Subcutaneous abdominal adipose tissue (tissue), 5 donors: ENCODE data around the gene BCR.
A peak's percentile ranks its signal among the peaks of the same experiment; 100 is the strongest.
"Not testable (repeated sequence)": the region's sequence is repeated elsewhere in the genome, so short reads cannot be mapped to it uniquely, and the experiment has no call there.

Experiments
- H3K27ac ChIP-seq: one replicate; pipeline ENCODE4 v1.7.0; 2013; ENCODE audit warnings: low read depth, mild to moderate bottlenecking, inconsistent platforms, low read length, moderate library complexity
- H3K27me3 ChIP-seq, 5 donors: one replicate each; pipeline ENCODE4 v1.7.0; 2013; ENCODE audit warnings: low read length in 5 of 5, inconsistent platforms in 1 of 5; ENCODE audit not compliant: control insufficient read depth in 5 of 5, insufficient read depth in 4 of 5
- H3K36me3 ChIP-seq, 5 donors: one replicate each; pipeline ENCODE4 v1.7.0; 2013; ENCODE audit warnings: low read length in 5 of 5; ENCODE audit not compliant: control insufficient read depth in 5 of 5, insufficient read depth in 5 of 5
- H3K4me1 ChIP-seq, 5 donors: one replicate each; pipeline ENCODE4 v1.7.0; 2013; ENCODE audit warnings: low read length in 5 of 5, mild to moderate bottlenecking in 3 of 5, moderate library complexity in 1 of 5; ENCODE audit not compliant: control insufficient read depth in 5 of 5, insufficient read depth in 5 of 5
- H3K4me3 ChIP-seq, 5 donors: one replicate each; pipeline ENCODE4 v1.7.0; 2013; ENCODE audit warnings: low read length in 5 of 5, low read depth in 1 of 5
- H3K9ac ChIP-seq, 5 donors: one replicate each; pipeline ENCODE4 v1.7.0; 2013; ENCODE audit warnings: low read length in 5 of 5, mild to moderate bottlenecking in 4 of 5, moderate library complexity in 3 of 5
- H3K9me3 ChIP-seq, 5 donors: one replicate each; pipeline ENCODE4 v1.7.0; 2013; ENCODE audit warnings: low read length in 5 of 5; ENCODE audit not compliant: control insufficient read depth in 5 of 5
- donor health status: healthy.
- donor health status: healthy.
- donor health status: healthy.
- donor health status: healthy.
- donor health status: healthy.

The BCR gene

GRCh38 chr22:23305922-23306374 is 125.6 kb downstream of the BCR start:
- no peak overlapping the region for H3K9ac ChIP-seq

GRCh38 chr22:23306438-23306921 is 126.2 kb downstream of the BCR start:
- Histone ChIP-seq H3K9ac (no peak overlapping the region), H3K4me3 (no peak overlapping the region), H3K4me1 (peaks cover 0 to 36% (median 6%) of the 10 kb centered on the region in 5 donors), H3K36me3 (peaks cover 4 to 33% (median 17%) of the 10 kb centered on the region in 5 donors), H3K27me3 (no peaks in the 10 kb centered on the region), H3K27ac (peak overlapping the region; percentile 46), H3K9me3 (no peaks in the 10 kb centered on the region)

More at GRCh38 chr22:23305922-23306374, 125.6 kb downstream of the BCR start:
- peaks cover 0 to 36% (median 6%) of the 10 kb centered on the region in 5 donors for H3K4me1 ChIP-seq
- peaks cover 4 to 38% (median 20%) of the 10 kb centered on the region in 5 donors for H3K36me3 ChIP-seq
- peak overlapping the region; percentile 46 for H3K27ac ChIP-seq
- H3K4me3 ChIP-seq = peak overlapping the region in 1 of 5 donors; percentile 3
- no peaks in the 10 kb centered on the region for H3K27me3 ChIP-seq
- H3K9me3 ChIP-seq = no peaks in the 10 kb centered on the region

GRCh38 chr22:23306926-23307325 is 126.6 kb downstream of the BCR start:
- Histone ChIP-seq H3K27me3 (no peaks in the 10 kb centered on the region), H3K9me3 (no peaks in the 10 kb centered on the region), H3K4me3 (no peak overlapping the region), H3K4me1 (peaks cover 0 to 34% (median 6%) of the 10 kb centered on the region in 5 donors), H3K36me3 (peaks cover 4 to 33% (median 17%) of the 10 kb centered on the region in 5 donors), H3K9ac (no peak overlapping the region), H3K27ac (no peak overlapping the region)

- not testable (repeated sequence) for H3K27ac ChIP-seq, H3K9ac ChIP-seq, H3K4me3 ChIP-seq, H3K9me3 ChIP-seq, H3K27me3 ChIP-seq
- H3K4me1 ChIP-seq = peaks cover 0 to 29% (median 6%) of the 10 kb centered on the region in 5 donors
- H3K36me3 ChIP-seq = peaks cover 4 to 32% (median 15%) of the 10 kb centered on the region in 5 donors
These were observed 127.2 kb downstream of the BCR start for GRCh38 chr22:23307511-23307910.

- H3K27me3 ChIP-seq, H3K9ac ChIP-seq, H3K27ac ChIP-seq, H3K4me3 ChIP-seq, H3K9me3 ChIP-seq: not testable (repeated sequence)
- Histone ChIP-seq H3K36me3 (peaks cover 3 to 37% (median 20%) of the 10 kb centered on the region in 5 donors), H3K4me1 (peaks cover 0 to 25% (median 6%) of the 10 kb centered on the region in 5 donors)
These were observed 129.0 kb downstream of the BCR start for GRCh38 chr22:23309261-23309660.

GRCh38 chr22:23310443-23311097 is 130.3 kb downstream of the BCR start:
- not testable (repeated sequence) for H3K9ac ChIP-seq, H3K27ac ChIP-seq, H3K27me3 ChIP-seq, H3K9me3 ChIP-seq, H3K4me3 ChIP-seq
- Histone ChIP-seq H3K4me1 (peaks cover 0 to 15% (median 1%) of the 10 kb centered on the region in 5 donors), H3K36me3 (peaks cover 0 to 41% (median 28%) of the 10 kb centered on the region in 5 donors)

GRCh38 chr22:23311635-23312420 is 131.5 kb downstream of the BCR start:
- not testable (repeated sequence) for H3K4me3 ChIP-seq, H3K27me3 ChIP-seq, H3K9ac ChIP-seq, H3K9me3 ChIP-seq, H3K4me1 ChIP-seq, H3K27ac ChIP-seq
- H3K36me3 ChIP-seq = peaks cover 0 to 43% (median 28%) of the 10 kb centered on the region in 5 donors

GRCh38 chr22:23313791-23314567 is 133.7 kb downstream of the BCR start:
- H3K4me1 ChIP-seq = no peaks in the 10 kb centered on the region
- no peak overlapping the region for H3K27ac ChIP-seq
- H3K27me3 ChIP-seq = no peaks in the 10 kb centered on the region
- no peak overlapping the region for H3K9ac ChIP-seq
- no peaks in the 10 kb centered on the region for H3K9me3 ChIP-seq
- H3K36me3 ChIP-seq = peaks cover 0 to 46% (median 28%) of the 10 kb centered on the region in 5 donors
- no peak overlapping the region for H3K4me3 ChIP-seq

GRCh38 chr22:23315341-23315917 is 135.1 kb downstream of the BCR start:
- Histone ChIP-seq H3K27ac (no peak overlapping the region), H3K4me3 (no peak overlapping the region), H3K9ac (no peak overlapping the region), H3K9me3 (no peaks in the 10 kb centered on the region), H3K27me3 (no peaks in the 10 kb centered on the region), H3K4me1 (no peaks in the 10 kb centered on the region), H3K36me3 (peaks cover 0 to 46% (median 28%) of the 10 kb centered on the region in 5 donors)
